NCI-H2029 (cell line): ENCODE results near the gene DPP9.
A peak's percentile ranks its signal among the peaks of the same experiment; 100 is the strongest.

Source experiments
- DNase-seq: peaks from one replicate; lab custom pipeline; 2025; lab: John Stamatoyannopoulos, UW

Gene DPP9

DNA sequence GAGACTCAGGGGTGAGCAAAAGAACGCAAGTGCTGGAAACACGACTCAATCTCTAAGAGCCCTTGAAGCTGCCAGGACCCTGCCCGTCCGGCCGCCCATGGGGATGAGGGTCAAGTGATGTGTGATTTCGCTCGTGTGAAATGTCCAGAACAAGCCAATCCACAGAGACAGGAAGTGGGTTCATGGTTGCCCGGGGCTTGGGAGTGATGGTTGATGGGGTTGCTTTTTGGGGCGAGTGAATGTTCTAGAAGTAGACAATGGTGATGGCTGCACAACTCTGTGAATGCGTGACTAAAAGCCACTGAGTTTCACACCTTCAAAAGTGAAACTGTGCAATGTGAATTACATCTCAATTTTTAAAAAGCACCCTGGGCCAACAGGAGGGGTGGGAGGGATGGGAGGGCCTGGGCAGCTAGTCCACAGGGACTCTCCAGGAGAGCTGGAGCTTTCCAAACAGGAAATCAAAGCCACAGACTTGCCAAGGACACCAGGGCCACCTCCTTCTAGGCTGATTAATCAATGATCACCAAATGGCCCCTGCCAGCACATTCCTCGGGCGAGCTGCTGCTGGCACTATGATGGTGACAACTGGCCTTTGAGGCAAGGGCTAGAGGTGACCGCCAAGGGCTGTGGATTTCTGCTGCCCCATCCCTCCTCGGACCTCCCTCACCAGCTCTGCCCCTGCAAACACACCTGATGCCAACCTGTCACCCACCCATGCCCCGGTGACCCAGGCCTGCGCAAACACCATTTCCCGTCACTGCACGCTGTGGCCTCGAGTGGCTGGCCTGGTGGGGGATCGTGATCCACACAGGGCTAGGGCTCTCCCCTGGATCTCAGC lies 14.0 kb downstream of the DPP9 start:
- no peak for DNase-seq

DNA sequence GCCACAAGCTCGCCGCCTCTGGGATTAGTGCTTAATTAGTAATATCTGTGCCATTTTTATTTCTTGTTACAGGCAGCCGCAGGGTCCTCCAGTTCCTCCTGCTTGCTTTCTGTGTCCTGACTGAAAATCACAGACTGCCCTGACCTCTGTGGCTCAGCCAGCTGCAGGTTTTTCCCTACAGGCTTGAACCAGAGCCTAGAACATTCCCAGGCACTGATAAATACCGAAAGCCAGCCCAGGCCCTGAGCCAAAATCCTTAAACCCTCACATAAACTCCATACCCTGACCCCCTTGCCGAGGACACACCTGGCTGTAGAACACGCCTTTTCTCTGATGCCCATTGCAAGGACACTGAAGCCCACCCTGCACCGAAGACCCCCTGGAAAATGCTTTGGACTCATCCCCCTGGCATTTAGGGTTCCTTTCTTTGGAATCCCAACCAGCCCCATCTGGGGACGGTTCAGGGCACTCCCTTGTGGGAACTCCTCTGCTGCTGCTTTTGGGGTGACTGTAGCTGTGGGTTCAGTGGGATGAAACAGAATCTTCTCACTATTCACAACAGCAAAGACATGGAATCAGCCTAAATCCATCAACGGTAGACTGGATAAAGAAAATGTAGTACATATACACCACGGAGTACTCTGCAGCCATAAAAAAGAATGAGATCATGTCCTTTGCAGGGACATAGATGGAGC lies 15.5 kb downstream of the DPP9 start:
- DNase-seq: no peak

GRCh38 chr19:4707322-4707721 lies 16.3 kb downstream of the DPP9 start:
- no peak for DNase-seq

DNA sequence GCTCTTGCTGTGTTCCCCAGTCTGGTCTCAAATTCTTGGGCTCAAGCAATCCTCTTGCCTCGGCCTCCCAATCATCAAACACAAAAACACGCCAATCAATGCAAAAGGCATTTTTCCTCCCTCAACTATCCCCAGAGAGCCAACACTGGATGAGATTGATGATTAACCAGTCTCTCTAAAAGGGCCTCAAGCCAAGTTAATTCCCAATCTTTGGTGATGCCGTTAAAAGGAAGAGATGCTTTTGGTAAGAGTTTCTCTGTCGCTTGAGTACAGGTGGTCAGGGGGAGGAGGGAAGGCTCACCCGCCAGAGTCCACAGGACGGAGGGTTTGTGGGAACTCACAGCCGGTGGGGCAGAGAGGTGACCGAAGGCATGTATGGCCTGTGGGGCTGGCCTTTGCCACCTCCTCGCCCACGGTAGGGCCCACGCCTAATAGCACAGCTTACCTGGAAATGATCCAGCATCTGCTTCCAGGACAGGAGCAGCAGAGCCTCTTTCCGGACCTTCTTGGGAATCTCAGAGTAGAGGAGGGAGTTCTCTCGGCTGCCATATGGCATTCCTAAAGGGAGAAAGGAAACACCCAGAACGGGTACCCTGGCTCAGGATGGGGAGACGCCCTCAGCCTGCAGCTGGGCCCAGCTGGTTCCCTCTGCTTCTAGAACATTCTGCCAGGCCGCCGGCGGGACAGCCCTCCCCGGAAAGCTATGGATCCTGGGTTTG lies 18.1 kb downstream of the DPP9 start:
- no peak for DNase-seq

GRCh38 chr19:4704317-4704673 lies 19.3 kb downstream of the DPP9 start:
- no peak for DNase-seq

DNA sequence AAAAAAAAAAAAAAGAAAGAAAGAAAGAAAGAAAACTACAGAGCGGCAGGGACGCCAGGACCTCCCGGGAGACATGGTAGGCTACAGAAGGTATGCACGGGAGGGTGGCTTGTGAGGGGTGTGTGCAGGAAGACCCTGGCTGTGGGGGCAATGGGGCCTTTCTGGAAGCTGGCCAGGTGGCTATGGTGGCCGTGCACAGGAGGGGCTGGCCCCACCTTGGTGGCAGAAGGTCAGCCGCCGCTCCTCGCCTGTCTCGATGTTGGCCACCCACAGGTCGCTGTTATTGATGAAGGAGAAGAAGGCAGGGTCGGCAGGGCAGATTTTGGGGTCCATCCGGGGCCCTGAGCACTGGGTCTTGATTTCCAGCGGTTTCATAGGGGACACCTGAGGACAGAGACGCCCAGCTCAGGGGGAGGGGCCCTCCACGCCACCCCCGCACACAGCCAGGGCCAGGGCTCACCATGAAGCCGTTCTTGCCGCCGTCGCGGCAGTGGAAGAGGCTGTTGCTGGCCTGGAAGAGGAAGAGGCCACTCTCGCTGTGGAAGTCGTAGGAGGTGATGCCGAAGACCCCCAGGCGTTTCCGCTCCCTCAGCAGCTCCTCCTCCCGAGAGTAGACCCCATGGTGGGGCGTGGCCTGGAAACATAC lies 19.8 kb downstream of the DPP9 start:
- DNase-seq: no peak

- DNase-seq: no peak
Measured at GRCh38 chr19:4702764-4703163, 20.9 kb downstream of the DPP9 start.

DNA sequence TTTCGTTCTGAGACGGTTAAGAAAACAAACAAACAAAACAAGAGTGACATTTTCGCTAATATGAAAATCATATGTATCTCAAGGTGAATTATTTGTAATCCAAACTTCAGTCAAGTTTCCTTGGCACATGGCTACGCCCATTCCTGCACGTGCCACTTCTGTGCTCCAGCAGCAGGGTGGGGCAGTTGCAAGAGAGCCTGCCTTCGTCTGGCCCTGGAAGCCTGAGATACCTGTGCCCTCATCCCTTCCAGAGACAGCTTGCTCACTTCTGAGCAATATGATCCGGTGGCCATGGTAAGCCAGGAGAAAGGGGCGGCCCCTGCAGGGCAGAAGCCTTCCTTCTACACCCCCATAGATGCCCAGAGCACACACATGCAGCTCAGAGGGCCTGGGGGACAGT lies 22.1 kb downstream of the DPP9 start:
- no peak for DNase-seq

- DNase-seq: no peak
Measured at GRCh38 chr19:4700693-4700970, 23.0 kb downstream of the DPP9 start.

- no peak for DNase-seq
Measured at GRCh38 chr19:4699826-4700692, 23.6 kb downstream of the DPP9 start.

DNA sequence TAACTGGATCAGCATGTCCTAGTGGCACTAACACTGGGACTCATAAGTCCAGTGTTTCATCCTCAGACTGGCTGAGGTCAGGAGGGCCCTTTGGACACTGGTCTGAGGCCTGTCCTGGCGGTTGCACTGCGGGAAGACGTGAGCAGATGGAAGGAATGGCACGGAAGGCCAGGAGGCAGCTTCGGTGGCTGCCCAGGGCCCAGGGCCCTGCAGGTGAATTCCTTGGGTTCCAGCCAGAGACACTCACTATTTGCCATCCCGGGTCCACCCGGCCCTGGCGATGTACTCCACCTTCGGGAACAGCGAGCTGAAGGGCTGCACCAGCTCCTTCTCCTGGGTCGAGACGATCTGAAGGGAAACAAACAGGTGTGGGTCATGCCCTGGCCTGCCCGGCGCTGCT lies 26.3 kb downstream of the DPP9 start:
- no peak for DNase-seq

GRCh38 chr19:4695224-4695731 lies 28.4 kb downstream of the DPP9 start:
- DNase-seq: peak; percentile 63

DNA sequence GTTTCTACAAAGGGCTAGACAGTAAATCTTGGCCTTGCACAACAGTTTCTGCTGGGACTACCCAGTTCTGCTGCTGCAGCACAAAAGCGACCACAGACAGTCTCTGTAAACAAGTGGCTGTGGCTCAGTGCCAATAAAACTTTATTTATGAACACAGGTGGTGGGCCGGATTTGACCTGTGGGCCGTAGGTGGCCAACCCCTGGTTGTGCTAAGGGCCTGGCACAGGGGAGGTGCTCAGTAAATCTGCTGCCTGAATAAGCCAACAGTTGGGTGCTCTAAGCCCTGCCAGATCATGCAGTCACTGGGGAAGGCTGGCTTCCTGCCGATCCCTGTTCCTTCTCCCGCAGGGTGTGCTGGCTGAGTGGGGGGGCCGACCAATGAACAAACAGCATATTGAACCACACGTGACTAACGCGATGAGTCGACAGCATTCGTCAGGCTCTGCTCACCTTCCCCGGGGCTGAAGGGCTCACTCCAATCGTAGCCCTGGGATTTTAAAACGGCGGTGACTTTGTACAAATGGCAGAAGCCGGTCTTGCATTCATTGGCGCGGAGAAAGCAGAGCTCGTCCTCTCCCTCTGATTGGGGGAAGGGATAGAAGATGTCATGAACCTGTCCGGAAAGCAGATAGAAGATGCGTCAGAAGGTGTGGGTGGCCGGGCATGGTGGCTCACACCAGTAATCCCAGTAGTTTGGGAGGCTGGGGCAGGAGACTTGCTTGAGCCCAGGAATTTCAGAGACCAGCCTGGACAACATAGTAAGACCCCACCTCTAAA lies 29.2 kb downstream of the DPP9 start:
- DNase-seq: peak; percentile 98

DNA sequence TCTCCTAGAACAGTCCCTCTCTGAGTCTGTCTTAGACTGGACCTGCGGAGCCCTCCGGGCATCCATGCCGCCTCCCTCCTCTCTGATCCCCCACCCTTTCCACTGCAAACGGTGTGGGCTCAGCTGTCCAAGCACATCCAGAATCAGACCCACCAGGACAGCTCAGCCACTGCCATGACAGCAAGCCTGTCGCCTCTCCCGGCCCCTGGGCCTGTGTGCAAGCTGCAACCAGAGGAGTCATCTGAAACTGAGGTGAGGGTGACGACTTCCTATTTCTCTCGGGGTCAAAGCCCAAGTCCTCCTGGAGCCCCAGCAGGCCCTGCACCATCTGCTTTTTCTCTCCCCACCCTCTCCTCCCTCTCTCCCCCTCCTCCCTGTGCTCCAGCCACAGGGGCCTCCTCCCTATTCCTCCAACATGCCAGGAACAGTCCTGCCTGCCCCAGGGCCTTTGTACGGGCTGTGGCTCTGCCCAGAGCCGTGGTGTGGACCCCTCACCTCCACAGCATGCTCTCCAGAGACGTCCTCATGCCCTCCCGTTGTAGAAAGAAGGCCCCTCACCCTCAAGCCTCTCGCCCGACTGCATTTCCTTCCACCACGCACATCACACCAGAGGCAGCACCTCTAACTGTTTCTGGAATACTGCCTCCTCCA lies 30.0 kb downstream of the DPP9 start:
- no peak for DNase-seq

GRCh38 chr19:4693078-4693350 lies 30.6 kb downstream of the DPP9 start:
- no peak for DNase-seq

DNA sequence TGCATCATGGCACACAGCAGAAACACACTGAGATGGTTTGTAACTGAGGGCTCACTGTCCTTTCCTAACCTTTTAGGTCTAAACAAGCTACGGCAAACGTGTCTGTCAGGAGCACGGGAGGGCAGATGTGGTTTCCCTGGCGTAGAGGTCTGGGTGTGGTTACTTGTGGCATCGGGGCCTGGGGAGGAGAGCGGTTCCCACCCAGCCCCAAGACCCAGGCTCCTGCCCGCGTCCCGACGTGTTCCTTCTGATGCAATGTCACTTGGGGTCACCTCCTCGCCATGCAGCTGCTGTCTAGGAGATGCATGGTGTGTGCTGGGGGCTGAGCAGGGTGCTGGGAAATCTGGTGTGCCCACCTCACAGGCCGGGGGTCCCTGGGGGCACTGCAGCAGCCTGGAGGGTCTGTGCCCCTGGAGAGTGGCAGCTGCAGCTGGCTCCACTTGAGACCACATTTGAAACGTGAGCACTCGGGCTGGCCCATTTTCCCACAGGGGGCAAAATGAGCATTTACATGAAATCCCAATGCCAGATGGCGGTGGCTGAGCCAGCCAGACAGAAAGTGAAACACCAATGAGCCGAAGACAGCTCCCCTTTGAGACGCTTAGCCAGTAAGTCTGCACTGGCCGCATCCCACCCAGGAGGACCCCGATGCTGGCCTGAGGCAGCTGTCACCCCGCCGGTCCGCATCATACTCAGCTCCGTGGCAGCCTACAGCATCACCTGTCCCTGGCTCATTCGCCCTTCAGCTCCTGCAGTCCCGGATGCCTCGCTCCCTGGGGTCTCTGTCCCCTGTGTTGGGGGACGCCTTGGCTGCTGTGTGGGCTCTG lies 31.2 kb downstream of the DPP9 start:
- DNase-seq: no peak

GRCh38 chr19:4691373-4691772 lies 32.3 kb downstream of the DPP9 start:
- DNase-seq: no peak

- no peak for DNase-seq
Measured at GRCh38 chr19:4690361-4690760, 33.3 kb downstream of the DPP9 start.

GRCh38 chr19:4689403-4689802 lies 34.2 kb downstream of the DPP9 start:
- DNase-seq: no peak

- DNase-seq: no peak
Measured at GRCh38 chr19:4688587-4688986, 35.1 kb downstream of the DPP9 start.
